OCI-LY1 (cell line): Measurements from ENCODE around the gene TCP11.

Experiments used
- EZH2 ChIP-seq: fragments of 200-600 bp; sonication (generic), shearing (Covaris generic); IDR thresholded peaks from 2 replicates; pipeline ENCODE4 v1.8.0; 2017; ENCODE audit warnings: borderline replicate concordance, mixed run types, mild to moderate bottlenecking, antibody characterized with exemption, low read length, moderate library complexity, mixed read lengths
- TF ChIP-seq, protein P1 (sequence below): fragments of 200-600 bp; sonication (generic), shearing (Covaris generic); IDR thresholded peaks from 2 replicates; pipeline ENCODE4 v1.5.1; 2017; ENCODE audit warnings: mild to moderate bottlenecking, antibody characterized with exemption, low read length, moderate library complexity, mixed read lengths

DNA sequence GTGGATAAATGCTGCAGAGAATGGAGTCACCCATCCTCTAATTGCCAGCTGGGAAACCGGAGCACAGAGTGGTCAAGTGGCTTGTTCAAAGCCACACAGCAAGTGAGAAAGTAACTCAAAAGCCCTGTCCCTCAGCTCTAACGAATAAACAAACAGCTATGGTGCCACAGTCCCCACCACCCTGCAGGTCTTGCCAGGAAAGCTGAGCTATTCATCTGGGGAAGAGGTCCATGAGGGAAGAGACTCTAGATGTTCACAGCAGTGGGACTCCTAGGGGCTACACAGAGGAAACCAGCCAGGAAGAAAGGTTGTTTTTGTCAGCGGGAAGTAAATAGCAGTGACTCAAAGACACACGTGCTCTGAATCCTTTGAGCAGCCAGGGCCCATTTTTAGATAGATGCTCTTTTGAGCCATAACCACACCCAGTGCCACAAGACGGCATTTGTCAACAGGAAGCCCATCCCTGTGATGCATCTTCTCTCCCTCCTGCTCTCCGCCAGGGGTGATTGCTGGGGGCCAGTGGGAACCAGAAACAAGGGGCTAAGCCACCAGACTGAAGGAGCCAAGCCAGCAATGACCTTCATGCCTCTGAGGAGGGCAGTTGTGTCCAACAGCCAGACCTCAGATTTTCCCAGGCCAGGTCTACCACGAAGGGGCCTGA lies 32.4 kb upstream of the TCP11 start:
- TF ChIP-seq, protein P1, sequence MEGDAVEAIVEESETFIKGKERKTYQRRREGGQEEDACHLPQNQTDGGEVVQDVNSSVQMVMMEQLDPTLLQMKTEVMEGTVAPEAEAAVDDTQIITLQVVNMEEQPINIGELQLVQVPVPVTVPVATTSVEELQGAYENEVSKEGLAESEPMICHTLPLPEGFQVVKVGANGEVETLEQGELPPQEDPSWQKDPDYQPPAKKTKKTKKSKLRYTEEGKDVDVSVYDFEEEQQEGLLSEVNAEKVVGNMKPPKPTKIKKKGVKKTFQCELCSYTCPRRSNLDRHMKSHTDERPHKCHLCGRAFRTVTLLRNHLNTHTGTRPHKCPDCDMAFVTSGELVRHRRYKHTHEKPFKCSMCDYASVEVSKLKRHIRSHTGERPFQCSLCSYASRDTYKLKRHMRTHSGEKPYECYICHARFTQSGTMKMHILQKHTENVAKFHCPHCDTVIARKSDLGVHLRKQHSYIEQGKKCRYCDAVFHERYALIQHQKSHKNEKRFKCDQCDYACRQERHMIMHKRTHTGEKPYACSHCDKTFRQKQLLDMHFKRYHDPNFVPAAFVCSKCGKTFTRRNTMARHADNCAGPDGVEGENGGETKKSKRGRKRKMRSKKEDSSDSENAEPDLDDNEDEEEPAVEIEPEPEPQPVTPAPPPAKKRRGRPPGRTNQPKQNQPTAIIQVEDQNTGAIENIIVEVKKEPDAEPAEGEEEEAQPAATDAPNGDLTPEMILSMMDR, result no peak
- TF ChIP-seq EZH2, result no peak
